CD4-positive, alpha-beta T cell treated with Interleukin-2 at 100 ng/mL for 4 hours (primary cell): ENCODE results near the gene GPHN.

ENCODE experiments used
- DNase-seq: peaks from one replicate; pipeline ENCODE4 v3.0.0-alpha.2; 2020; ENCODE audit warnings: low spot score

The GPHN gene

DNA sequence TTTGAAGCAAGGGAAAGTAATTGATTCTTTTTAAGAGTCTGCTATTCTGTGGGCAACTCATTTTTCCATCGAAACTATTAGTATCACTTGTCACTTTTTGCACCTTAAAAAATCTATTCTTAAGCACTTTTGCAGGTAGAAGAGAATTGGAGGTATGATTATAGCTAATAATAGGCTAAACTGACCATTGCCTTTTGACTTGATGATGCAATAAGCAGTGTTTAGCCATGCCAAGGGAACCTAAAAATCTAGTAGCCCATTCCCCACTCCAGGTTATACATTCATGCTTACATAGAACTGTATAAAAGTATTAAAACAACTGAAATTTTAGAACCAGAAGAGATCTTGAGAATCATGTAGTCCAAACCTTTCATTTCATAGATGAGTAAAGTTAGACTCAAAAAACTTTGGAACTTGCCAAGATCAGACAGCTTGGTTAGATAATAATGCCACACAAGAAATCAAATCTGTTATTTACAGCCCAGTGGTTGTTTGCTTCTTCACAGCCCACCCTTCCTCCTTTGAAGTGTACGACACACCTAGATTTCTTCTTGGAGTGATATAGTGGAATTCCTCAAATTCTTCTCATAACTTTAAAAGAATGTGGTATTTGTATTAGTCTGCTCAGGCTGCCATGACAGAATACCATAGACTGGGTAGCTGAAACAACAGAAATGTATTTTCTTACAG lies 659.6 kb downstream of the GPHN start:
- DNase-seq: no peak

DNA sequence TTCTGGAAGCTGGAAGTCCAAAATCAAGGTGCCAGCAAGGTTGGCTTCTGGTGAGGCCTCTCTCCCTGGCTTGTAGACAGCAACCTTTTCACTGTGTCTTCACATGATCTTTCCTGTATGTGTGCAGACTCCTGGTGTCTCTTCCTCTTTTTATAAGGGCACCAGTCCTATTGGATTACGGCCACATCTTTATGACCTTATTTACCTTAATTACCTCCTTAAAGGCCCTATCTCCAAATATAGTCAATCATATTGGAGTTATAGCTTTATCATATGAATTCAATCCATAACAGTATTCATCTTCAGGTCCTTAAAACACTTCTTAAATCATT lies 660.1 kb downstream of the GPHN start:
- no peak for DNase-seq

DNA sequence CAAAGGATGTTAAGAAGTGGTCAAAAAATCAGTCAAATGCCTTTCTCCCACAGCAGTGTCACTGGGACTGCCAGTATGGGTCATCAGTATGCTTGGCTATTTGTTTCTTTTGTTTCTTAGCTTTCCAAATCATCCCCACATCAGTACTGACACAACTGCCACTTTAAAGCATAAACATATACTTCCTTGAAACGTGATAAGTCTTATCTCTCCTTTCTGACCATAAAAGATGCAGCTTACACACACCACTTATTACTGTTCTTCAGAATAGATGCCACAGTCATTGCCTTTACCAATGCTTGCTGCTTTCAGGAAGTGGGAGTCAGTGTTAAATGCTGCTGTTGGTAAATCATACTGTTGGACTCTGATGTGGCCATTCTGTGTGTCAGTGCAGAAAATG lies 662.7 kb downstream of the GPHN start:
- DNase-seq: no peak

DNA sequence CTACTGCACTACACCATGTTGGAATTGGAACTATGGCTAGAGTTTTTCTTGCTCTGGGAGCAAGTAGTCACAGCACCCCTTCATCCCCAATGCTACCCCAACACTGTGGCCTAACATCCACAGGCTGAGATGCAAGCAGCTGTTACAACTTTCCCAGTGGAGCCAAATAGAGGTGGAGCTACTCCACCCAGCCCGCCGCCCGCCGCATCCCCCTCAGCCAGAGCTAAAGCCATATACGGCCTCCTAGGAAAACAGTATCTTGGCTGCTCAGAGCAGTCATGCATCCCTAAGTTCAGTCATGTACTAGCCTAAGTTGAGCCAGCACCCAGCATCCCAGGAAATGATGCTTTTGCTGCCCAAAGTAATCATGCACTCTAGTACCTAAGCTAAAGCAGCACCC lies 664.1 kb downstream of the GPHN start:
- DNase-seq: no peak

DNA sequence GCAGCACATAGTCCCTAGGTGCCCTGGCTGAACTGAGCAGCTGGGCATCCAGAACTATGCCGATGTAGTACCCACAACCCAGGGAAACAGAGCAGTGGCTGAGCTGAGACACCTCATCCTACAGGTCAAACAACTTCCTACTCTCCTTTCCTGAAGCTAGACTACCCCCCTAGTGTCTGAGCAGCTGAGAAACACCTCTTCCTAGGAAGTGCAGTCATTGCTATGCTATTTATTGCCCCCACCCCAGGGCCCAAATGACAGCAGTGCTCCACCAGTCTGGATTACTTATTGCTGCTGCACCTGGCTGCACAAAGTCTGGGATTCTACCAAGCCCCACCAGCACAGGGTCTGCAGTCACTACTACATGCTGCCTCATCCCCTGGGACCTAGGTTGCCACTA lies 664.6 kb downstream of the GPHN start:
- no peak for DNase-seq

DNA sequence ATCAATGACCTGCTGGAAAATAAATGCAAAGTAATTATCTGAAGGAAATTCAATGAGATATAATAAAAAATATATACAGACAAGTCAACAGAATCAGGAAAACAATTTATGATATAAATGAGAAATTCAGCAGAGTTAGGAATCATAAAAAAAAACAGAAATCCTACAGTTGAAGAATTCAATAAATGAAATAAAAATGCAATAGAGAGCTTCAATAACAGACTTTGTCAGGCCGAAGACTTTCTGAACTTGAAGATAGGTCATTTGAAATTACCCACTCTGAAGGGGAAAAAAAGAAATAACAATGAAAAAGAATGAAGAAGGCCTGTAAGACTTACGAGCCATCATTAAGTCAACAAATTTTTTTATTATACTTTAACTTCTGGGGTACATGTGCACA lies 665.8 kb downstream of the GPHN start:
- no peak for DNase-seq

DNA sequence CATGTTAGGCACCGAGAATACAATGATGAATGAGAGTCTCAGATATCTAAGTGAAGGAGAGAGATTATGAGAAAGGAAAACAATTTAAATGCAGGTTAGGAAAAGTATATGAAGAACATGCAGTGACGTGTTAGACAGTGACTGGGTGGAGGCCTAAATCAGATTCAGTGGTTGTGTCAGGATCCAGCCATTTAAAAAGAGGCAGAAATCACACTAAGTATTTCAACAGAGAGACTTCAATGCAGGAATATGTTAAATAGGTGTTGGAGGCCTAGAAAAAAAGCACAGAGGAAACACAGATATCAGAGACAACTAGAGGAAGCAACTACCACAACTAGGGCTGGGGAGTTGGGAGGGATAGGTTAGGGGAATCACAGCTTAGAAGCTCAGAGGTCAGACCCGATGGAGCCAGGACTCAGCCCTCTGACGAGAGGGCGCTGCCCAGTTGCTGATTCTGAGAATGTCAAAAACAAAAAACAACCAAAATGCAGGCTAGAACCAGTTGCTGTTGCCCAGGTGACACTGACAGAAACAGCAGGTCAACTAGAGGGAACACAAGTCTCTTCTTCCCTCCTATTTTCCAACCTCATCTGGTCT lies 678.3 kb downstream of the GPHN start:
- no peak for DNase-seq

DNA sequence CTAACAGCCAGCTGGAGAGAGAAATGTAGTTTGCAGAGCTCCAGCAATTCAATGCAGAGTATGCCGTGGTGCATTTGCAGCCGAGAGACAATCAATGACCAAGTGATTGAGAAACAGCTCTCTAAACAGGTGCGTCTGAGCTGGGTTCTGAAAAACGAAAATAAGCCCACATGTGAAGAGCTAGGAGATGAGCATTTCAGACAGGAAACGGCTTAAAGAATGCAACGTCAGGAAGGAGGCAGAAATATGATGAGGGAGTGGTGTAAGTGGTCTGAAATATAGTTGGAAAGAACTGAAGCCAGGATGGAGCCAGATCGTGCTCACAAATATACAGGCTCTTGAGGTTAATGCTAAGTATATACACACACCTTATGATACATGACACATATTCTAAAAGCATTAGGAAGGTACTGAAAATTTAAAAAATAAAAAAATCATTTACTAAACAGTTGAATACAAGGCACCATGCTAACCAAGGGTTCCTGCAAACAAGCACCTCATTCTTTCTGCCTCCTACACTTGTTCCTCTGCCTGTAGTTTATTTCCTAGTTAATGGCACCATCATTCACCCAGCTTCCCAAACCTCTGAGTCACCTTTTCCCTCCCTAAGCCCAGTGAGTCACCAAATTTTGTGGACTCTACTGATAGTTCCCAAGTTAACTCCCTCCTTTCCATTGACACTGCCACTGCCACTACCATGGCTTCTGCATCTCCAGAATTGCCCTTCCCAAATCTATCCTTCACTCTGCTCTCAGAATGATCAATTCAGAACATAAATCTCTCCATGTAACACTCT lies 679.0 kb downstream of the GPHN start:
- DNase-seq: no peak

DNA sequence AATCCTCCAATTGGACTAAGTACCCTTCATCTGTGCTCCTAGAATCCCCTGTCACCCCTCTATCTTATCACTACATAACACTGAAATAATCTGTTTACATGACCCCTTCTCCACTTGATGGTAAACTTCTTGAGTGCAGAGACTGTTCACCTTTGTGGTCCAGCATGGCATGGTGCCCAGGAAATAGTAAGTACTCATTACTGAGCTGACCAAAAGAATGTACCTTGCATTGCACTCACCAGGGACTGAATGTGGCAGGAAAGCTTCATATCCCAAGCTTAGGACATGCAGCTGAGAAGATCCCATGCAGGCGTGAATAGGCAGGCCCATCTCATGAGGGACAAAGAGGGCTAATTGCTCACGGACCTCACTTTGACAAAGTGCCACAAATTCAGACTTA lies 679.9 kb downstream of the GPHN start:
- no peak for DNase-seq

DNA sequence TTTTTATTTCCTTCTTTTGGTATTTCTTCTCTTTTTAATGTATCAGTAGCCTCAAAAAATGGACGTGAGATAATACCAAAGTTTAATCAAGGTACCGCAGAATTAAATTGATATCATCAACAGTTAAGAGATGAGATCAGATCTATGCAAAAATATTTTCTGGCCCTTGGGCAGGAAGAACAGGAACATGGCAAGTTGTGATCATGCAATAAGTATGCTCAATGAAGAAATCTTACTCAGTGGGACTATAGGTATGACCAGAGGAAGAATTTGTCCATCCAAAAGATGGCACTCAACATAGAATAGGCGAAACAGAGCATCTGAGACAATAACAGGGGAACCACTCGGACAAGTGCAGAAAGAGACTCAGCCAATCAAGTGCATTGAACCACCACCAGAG lies 680.4 kb downstream of the GPHN start:
- DNase-seq: no peak

DNA sequence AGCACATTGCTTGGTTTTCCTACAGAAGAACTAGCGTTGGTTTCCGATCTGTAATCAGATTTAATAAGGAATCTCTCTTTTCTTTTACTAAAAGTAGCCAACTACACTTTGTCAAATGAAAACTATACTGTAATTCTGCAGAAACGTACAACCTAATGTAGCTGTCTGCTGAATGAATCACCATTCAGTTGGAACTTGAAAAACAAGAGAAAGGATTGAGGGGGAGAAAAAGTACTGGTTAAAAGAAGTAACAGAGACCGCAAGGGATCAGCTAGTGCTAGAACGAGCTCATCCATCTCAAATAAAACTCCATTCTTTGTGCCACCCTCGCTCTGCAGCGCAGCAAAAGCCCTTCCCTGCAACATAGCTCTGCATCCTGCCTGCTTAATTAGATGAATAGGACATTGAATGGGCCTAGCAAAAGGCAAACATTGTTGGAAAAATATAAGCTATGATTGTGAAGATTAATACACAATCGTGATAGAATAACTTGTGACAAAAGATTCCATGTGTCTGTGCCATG lies 683.9 kb downstream of the GPHN start:
- no peak for DNase-seq

DNA sequence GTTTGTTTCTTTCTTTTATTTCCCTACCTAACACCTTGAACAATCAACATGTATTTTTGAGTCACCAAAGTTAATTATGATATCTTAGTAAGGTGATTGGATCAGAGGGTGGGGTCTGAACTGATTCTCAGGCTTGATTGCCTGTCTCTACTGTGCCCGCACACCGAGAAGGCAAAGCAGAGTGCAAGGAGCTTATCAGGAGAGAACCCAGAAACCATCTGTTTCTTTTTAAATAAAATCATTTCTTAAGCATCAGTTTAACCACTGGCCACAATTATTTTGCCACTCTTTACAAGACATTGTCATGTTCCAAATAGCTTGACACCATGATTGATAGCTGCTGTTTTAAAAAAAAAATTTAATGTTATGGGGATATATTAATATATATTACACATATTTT lies 684.4 kb downstream of the GPHN start:
- no peak for DNase-seq

DNA sequence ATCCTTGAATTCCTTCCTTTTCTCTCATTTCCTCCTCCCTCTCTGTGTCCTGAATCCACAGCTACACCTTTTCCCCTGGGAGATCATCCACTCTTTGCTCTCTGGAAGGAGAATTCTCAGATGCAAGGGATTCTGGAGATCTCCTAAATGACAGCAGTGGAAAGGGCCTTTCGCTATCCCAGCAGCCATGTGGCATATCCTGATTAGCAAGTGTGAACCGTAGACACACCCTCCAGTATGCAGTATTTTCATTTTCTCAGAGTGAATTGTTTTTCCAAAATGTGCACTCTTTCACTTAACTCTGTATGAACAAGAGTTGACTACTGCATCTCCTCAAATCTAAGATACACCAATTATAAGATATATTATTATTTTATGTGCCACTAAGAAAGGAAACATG lies 687.3 kb downstream of the GPHN start:
- no peak for DNase-seq

DNA sequence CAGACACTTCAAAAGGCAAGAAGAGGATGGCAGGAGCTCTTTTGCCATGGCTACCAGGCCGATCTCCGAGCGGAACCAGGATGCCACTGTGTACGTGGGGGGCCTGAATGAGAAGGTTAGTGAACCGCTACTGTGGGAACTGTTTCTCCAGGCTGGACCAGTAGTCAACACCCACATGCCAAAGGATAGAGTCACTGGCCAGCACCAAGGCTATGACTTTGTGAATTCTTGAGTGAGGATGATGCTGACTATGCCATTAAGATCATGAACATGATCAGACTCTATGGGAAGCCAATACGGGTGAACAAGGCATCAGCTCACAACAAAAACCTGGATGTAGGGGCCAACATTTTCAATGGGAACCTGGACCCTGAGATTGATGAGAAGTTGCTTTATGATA lies 691.1 kb downstream of the GPHN start:
- no peak for DNase-seq

DNA sequence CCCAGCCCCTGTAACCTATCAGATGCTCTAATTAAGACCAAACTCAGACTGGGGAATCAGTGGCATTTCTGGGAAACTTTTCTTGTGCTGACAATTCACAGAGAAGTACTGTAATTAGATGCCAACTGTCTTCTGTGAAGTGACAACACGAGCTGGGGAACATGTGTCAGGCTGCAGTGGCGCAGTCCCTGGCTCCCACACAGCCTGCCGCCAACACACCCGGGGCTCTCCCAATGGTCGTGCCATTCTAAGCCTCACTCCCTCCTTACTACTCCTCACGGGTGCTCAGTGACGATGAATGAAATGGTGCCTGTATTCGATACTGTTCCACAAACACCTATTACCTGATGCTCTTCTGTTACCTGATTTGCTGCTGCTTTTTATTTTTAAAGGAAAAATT lies 699.9 kb downstream of the GPHN start:
- DNase-seq: no peak

DNA sequence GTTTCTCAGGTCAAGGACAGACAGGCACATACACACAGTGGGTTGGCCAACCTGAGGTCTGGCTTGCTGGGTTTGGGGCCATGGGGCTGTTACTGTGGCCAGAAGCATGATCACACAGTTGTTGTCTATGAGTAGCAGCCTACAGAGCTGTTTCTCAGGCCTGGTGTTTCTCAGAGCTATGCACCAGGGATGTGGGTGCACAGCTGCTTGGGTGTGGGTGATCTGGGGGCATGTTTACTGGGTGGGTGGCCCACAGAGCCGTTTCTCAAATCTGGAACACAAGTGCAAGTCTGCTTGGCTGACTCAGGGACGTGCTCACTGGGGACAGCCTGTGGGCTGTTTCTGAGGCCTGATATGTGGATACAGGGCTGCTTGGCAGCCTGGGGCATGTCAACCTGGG lies 710.2 kb downstream of the GPHN start:
- DNase-seq: no peak

DNA sequence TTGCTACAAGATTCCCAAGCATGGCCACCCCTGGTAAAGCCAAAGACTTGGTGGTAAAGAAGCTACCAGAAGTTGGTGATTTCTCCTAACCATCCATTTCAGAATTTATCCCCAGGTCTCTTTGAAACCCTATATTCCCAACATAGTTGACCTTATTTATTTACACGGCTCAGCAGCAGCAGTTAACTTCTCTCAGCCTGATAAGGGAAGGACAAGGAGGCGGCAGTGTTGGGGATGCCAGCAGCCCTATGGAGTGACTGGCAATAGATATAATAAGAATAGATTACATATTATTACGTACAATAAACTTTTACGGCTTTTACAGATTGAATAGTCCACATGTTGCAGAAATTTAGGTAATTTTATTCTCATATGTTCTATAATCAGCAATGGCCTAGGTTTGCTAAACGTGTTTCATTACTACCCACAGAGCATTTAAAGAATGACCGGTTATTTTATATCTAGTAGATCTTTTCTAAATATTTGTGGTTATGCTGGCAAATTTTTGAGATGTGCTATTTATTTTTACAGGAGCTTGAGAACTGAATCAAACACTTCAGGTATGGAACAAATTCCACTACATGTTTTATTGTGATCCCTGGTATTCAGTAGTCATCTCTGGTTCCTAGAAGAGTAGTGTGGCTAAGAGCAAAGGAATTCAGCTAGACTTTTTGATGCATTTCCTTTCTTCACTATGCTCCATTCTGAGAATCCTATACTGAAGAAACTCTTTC lies 713.5 kb downstream of the GPHN start:
- DNase-seq: no peak

DNA sequence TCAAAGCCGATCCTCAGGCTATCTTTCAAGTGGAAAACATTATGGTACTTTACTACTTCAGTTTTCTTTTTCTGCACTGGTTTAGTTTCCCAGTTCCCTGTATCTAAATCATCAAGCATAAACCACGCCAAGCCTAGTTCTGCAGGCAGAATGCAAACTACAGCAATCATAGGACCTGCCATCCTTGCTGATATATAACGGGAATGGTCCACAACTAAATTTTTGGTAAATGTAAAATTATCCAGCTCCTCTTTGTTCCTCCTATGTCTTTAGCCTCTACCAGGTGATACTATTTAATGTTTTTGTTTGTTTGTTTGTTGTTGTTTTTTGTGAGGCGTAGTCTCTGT lies 714.0 kb downstream of the GPHN start:
- DNase-seq: no peak

DNA sequence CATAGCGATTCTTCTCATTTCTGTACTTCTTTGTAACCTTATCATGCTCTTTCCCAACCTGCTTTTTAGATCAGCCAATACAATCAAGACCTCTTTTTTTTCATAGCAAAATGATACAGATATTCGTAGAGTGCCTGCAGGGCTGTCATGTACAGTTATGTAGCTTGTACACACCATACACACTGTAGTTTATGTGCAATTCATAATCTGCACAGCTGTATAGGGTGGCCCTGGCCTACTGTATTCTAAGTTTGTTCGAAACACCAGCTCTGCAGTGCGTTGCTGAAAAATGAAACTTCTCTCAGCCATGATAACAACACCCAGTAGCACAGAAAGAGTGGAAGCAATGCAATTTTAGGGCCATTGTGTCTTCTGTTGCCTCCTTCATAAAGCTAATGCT lies 717.6 kb downstream of the GPHN start:
- DNase-seq: no peak

DNA sequence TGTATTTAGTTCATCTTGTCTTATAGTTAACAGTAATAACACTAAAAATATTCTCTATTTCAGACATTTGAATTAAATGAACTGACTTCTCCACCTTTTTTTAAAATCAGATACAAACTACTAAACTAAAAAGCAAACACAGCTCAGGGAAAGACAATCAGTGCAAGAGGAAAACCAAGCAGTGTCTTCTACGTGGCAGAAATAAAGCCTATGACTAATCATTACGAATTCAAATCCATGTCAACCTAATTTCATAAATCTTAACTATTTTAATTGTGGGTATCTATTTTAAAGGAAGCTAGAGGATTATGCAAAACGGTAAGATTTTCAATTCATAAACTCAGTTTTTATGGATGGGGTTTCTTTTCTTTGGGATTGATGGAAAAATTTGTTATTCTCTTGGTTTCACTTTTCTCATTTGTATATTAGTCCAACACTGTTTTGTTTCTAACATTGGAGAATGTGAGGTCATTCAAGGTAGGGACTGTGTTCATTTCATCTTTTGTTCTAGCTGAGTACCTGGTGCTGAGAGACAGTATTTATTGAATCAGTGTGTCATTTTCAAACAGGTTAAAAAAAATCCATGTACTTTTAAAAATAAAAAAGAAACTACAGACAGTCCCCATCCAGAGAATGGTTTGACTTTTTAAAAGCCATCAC lies 720.5 kb downstream of the GPHN start:
- no peak for DNase-seq
